ENCODE measurements around the gene KIDINS220.
A peak's percentile ranks its signal among the peaks of the same experiment; 100 is the strongest.

KIDINS220 gene

DNA sequence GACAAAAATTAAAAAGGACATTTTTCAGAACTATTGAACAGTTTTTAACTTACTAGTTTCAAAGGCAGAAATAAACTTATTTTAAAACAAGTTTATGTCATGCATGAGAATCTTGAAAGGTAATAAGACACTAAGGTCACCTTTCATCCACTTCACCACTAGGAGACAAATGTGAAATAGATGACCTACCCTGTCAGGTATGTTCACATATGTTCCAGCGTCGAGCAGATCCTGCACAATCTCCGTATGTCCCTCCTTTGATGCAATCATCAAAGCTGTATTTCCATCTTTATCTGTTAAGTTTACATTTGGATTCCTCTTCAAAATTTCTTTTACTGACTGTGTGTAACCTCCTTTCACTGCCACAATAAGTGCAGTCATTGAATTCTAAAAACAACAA is 34.7 kb downstream of the KIDINS220 start:
- DNase-seq = no peak

DNA sequence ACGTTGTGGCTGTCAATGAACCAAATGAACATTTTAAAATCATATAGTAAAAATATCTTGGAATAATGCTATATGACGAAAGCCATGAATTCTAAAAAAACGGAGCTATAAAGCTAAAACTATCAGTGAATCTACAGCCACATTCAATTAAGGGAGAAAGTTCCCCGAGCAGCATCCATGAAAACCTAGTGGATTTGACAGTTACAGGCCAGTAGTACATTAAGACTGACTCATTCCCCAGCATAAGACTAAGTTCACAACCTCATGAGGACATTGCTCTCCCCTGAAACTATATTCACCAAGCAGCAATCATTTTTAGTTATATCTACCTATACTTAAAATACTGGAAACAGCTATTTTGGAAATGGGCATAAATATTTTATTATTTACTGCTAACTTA is 36.6 kb downstream of the KIDINS220 start:
- DNase-seq = no peak

DNA sequence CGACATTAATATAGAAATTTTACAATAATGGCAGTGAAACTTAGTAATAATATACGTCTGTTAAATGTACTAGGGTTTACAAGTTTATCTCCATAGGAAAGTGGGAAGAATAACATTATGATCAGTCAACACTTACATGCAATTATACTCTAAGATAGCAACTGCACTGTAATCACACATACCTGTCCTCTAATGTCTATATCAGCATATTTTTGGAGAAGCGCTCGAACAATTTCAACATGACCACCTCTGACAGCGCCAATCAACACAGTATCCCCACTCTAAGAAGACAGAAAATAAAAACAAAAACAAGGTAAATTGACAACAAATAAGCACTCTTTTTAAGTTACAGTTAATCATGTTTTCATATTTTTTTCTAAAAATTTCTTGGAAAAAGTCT is 37.2 kb downstream of the KIDINS220 start:
- no peak for DNase-seq

GRCh38 chr2:8799004-8799403 is 38.4 kb downstream of the KIDINS220 start:
- DNase-seq = no peak

- no peak for DNase-seq
Observed at GRCh38 chr2:8798393-8798792, 39.0 kb downstream of the KIDINS220 start.

- DNase-seq = no peak
Observed at GRCh38 chr2:8797682-8798081, 39.7 kb downstream of the KIDINS220 start.

GRCh38 chr2:8796878-8797550 is 40.4 kb downstream of the KIDINS220 start:
- DNase-seq = no peak

DNA sequence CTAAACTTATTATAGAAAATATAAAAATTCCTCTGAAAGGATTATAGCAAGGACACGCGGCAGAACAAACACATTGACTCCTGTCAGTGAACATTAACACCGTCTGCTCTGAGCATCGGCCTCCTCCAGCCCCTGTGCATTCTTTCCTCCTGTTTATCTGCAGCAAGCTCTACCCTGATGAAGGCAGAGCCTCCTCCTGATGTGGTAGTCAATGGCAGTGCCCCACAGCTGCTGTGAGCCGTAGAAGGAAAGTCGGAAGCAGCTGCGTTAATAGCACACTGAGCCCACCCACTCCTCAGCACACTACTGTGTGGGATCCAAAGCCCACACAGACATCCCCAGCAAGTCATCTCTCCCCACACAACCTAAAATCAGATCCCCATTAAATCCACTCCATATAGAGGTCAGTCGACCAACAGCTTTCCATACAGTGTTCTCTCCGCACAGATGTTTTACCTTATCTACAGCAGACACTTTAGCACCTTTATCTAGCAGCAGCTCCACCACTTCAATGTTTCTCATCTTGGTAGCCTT is 41.0 kb downstream of the KIDINS220 start:
- DNase-seq = no peak

- DNase-seq = no peak
Observed at GRCh38 chr2:8794923-8795825, 42.2 kb downstream of the KIDINS220 start.

GRCh38 chr2:8790739-8791162 is 46.7 kb downstream of the KIDINS220 start:
- no peak for DNase-seq

GRCh38 chr2:8786463-8786862 is 51.0 kb downstream of the KIDINS220 start:
- DNase-seq = no peak

DNA sequence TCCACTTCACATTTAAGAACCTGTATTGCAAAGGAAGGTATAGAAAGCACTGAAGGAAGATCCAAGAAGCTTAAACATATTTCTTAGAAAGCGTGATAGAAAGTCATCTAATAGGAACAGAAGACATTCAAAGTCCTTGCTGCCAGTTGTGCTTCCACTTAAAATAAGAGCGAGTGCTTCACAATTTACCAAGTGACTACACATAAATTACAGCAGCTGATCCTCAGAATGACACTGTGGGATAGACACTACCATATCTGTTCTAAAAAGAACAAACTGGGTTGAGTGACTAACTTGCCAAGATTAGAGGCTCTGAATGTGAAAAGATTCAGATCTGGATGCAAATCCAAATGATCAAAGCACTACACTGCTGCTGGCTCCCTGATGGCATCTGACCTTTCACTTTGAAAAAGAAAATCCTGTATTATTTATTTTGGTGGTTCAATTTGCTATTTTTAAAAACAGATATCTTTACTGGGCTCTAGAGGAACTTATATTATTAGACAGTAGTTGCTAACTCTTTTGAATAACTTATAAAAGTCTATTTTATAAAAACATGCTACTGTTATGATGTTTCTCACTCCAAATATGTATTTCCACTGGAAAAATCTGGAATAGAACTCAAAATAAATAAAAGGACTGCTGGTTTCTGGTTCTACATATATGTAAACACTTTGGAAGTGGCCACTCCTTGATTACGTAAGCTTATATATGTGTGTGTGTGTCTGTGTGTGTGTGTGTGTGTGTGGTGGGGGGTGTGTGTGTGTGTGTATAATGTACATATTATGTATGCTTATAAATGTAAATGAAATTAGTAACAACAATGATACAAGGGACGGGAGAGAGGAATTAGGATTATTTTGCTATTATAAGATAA is 57.4 kb downstream of the KIDINS220 start:
- no peak for DNase-seq

GRCh38 chr2:8774371-8774770 is 63.0 kb downstream of the KIDINS220 start:
- DNase-seq = no peak

- DNase-seq = no peak
Observed at GRCh38 chr2:8767324-8767723, 70.1 kb downstream of the KIDINS220 start.

GRCh38 chr2:8761529-8762164 is 75.8 kb downstream of the KIDINS220 start:
- DNase-seq = peak; percentile 30

DNA sequence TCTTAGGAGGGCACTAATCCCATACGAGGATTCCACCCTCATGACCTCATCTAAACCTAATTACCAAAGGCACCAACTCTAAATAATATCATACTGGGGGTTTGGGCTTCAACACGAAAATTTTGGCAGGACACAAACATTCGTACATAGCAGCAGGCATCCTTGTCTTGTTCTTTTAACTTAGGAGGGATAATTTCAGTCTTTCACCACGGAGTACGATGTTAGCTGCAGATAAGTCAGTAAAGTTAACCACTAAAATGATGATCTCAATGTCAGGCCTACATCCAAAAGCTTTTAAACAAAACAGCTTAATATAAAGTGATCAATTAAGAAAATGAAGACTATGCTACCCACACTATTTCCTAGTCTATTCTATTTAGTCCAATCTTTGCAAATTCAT is 80.7 kb downstream of the KIDINS220 start:
- DNase-seq = no peak

DNA sequence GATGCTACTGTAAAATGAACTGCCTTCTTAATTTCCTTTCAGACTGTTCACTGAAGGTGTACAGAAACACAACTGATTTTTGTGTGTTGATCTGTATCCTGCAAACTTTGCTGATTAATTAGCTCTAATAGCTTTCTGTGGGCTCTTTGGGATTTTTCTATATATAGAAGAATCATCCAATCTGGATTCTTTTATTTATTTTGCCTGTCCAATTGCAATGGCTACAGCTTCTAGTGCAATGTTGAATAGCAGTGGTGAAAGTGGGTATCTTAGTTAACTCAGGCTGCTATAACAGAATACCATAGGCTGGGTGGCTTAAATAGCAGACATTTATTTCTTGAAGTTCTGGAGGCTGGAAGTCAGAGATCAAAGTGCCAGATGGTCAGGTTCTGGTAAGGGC is 81.2 kb downstream of the KIDINS220 start:
- no peak for DNase-seq

DNA sequence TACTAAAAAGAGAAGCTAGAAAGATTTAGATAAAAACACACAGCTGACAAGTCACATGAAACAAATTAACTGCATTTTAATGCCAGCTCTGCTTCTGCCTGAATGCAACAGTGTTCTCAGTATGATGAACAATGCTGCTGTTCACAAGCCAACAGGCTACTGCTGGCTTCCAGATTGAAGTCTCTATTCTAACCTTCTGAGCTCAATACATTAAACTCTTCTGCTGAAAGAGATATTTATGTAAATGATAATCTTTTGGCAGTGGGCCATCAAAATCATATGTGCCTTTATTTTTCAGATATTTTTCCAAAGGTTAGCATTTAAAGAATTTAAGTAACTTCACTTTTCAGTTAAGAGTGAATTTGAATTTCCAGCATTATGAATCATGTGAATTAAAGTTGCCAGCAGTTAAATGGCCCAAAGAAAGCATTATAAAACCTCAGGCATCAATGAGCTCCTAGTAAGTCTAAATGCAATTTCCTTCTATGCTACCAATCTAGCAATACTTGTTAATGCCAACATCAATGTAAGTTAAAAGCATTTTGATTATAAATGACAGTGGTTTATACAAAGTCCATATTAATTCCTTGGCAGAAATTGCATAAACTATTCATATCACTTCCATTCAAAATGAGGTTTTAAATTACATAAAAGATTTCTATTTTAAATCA is 83.2 kb downstream of the KIDINS220 start:
- DNase-seq = peak; percentile 63

GRCh38 chr2:8753609-8754008 is 83.8 kb downstream of the KIDINS220 start:
- peak; percentile 60 for DNase-seq

- DNase-seq = no peak
Observed at GRCh38 chr2:8752385-8752784, 85.0 kb downstream of the KIDINS220 start.

DNA sequence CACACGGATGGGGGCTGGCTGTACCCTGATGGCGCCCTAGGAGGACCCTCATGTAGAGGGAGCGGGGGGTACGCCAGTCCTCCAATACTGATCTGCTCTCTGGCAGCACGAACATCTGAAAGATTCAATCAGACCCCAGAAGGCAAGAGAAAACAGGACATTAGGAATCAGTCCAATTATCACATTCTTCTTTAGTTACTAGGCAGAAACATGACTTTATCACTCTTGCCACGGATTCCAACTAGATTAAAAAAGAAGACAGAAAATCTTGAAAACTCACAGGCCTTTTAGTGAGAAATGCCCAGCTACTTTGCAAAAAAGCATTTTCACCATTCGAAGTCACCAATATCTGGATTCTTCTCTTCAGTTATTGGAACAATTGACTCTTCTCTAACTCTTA is 87.2 kb downstream of the KIDINS220 start:
- no peak for DNase-seq

- DNase-seq = no peak
Observed at GRCh38 chr2:8743261-8743660, 94.2 kb downstream of the KIDINS220 start.

Measured in NCI-H2081 treated with DMSO at 0.1 percent for 48 hours (cell line).